Measurements from ENCODE around the gene EIF5B.
"Not testable (repeated sequence)": the region's sequence is repeated elsewhere in the genome, so short reads cannot be mapped to it uniquely, and the experiment has no call there.

EIF5B gene

DNA sequence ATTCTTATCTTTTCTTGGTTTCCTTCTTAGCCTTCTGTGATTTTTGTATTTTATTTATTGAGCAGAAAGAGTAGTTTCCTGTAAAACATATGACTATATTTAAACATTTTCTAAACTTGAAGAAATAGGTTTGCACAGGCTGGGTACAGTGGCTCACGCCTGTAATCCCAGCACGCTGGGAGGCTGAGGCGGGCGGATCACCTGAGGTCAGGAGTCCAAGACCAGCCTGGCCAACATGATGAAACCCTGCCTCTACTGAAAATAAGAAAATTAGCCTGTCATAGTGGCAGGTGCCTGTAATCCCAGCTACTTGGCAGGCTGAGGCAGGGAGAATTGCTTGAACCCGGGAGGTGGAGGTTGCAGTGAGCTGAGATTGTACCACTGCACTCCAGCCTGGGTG, 31.7 kb downstream of the EIF5B start:
- DNase-seq, result not testable (repeated sequence)

DNA sequence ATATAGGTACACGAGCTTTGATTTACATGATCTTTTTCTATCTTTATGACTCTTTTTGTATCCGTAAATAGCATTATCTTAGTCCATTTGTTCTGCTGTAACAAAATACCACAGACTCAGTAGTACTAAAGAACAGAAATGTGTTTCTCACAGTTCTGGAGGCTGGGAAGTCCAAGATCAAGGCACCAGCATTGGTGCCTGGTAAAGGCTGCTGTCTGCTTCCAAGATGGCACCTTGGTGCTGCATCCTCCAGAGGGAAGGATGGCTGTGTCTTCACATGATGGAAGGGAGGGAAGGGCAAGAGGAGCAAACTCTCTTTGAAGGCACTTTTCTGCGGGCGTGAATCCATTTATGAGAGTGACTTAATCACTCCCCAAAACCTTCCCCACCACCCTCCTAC, 36.0 kb downstream of the EIF5B start:
- DNase-seq, result no peak

DNA sequence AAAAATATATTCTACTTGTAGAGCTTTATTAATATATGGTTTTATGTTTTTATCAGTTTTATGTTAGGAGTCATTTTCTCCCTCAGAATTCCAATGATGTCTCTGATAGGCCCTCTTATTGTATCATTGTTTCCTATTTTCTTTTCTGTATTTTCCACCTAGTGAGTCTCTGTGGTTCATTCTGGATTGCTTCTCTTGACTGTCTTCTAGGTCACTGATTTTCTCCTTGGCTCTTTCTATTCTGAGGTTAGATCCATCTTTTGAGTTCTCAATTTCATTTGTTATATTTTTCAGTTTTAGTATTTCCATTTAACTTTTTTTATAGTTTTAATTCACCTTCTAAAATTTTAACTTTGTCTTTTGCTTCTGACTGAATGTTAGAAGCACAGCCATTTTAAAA, 37.6 kb downstream of the EIF5B start:
- DNase-seq, result no peak

DNA sequence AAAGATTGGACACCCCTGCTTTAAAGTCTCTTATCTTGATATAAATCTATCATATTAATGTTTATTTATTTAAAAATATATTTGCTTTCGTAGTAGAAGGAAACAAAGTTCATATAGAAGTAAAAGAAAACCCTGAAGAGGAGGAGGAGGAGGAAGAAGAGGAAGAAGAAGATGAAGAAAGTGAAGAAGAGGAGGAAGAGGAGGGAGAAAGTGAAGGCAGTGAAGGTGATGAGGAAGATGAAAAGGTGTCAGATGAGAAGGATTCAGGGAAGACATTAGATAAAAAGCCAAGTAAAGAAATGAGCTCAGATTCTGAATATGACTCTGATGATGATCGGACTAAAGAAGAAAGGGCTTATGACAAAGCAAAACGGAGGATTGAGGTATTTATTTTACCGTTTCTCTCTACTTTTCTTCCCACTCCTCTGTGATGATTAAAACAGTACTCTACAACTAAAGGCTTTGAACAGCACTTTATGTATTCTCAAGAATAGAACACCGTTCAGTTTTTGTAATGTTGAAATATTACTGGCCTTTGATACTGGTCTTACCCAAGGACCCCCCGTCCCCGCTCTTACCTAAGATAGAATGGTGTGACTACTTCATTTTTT, 39.2 kb downstream of the EIF5B start:
- no peak for DNase-seq

DNA sequence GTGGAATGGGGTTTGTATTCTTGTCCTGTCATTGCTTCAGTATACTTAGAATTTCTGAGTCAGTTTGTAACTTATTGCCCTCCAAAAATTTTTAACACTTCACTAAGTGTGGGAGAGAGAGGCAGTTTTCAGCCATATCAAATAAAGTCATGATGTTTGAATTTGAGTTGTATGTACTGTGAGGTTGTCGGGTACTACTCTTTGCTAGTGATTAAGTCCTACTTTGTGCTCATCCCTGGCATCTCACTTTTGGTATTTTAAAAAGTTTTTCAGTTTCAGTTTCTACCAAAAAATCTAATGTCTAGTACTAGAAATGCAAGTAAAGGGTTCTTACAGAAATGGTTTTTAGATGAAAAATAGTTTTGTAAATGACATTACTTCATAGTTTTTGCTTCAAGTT, 40.7 kb downstream of the EIF5B start:
- no peak for DNase-seq

DNA sequence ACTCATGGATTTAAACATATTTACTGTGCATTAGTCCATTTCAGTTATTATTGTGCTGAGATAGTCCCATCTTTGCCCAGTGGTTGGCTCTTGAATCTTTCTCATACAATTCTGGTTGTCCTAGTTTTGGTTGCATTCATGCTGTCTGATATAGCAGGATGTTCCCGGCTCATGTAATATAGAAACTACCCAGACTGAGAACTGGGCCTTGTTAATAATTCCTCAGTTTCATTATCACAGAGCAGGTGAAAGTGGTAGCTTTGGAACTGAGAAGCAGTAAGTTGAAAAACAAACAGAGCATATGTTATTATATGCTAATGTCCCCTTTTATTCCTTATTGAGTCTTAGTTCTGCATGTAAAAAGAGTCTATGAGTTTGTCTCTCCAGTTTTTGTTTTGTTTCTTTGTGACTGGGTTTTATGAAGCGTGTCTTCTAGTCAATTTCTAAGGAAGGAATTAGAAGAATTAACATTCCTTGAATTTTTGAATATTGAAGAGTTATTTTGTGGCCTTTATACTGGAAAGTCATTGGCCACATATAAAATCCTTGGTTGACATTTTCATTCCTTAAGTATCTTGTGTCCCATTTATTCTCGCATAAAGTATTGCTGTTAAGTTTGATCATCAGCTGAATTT, 43.3 kb downstream of the EIF5B start:
- no peak for DNase-seq

DNA sequence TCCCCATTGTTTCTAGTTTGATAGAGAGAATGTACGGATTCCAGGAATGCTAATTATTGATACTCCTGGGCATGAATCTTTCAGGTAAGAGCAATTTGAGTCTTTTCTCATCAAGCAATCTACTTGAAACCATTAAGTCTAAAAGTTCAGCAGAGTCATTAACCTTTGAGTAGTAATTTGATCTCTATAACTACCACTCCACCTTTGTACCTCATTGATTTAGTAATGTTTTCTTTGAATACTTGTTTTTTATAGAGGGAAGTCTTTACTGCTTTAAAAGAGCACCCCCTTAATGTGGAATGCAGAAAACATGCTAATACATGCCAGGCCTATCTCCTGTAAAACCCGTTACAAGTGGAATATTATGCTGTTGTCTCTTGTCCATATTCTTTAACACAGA, 45.0 kb downstream of the EIF5B start:
- no peak for DNase-seq

DNA sequence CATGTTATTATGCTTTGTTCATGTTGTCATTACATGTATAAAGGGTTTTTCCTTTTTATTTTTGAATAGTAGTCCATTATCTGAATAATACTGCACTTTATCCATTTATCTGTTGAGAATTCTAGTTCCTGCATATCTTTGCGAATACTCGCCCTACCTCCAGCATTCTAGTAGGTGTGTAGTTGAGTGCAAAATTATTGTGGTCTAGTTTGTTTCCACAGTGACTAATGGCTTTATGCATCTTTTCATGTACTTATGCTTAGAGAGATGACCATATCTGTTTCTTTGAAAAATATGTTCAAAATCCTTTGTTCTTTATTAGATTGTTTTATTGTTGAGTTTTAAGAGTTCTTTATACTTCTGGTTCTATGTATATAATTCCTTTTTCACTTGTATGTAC, 48.8 kb downstream of the EIF5B start:
- no peak for DNase-seq

DNA sequence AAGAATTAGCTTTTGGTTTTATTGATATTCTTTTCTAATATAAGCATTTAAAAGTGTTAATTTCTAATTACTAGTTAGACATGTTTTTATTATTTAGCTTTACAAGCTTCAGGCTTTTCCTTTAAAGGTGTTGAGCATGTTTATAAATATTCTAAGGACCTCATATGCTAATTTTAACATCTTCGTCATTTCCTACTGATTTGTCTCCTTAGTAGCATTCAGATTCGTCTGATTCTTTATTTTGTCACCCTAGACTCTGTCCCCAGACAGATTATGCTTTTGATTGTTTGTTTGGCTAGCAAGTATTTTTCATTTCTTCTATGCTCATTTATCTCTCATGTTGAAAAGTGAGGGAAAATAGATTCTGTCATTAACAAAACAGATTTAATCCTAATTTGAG, 51.7 kb downstream of the EIF5B start:
- no peak for DNase-seq

DNA sequence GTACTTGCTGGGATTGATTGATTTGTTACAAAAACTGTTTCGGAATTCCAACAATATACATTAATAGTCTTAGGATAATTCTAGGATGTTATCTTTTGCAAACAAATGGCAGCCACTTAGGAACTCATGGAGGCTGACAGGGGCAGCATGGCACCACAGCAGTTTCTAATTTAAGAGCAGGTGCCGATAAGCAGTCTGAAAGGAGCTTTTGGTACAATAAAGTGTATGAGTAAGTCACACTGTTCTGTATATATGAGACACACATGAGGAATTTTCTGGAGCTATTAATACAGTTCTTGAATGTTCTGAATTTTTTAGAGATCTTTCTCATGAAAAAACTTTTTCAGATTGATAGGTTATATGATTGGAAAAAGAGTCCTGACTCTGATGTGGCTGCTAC, 52.2 kb downstream of the EIF5B start:
- no peak for DNase-seq

DNA sequence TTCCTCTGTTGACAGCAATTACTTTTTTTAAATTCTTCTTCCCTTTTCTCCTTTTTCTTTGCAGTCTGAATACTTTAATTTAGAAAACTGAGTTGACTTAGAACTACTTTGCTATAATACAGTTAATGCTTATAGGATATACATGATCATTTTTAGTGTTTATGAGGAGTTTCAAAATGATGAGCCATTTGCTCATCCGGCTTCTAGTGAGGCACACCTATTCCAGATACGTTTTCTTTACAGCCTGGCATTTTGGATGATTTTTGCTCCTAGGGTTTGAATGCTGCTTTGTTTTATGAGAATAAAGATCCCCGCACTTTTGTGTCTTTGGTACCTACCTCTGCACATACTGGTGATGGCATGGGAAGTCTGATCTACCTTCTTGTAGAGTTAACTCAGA, 52.8 kb downstream of the EIF5B start:
- no peak for DNase-seq

DNA sequence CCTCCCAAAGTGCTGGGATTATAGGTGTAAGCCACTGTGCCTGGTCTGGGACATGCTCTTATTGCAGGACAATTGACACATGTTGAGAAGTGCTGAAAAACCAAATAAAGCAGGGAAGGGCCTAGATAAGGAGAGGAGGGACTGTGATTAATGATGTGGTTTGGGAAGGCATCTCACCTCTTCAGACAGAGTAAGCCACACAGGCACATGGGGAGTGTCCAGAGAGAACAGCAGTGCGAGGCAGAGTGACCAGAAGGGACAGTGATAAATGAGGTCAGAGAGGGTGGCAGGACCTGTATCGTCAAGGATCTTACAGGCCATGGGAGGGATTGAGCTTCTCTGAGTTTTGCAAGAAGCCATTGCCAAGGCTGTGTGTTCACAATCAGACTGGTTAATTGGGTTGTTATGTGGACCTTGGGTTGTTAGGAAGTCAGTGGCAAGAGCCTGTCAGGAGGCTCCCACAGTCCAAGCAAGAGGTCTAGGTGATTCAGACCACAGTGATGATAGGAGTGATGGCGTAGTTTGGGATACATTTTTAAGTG, 58.5 kb downstream of the EIF5B start:
- DNase-seq, result no peak

DNA sequence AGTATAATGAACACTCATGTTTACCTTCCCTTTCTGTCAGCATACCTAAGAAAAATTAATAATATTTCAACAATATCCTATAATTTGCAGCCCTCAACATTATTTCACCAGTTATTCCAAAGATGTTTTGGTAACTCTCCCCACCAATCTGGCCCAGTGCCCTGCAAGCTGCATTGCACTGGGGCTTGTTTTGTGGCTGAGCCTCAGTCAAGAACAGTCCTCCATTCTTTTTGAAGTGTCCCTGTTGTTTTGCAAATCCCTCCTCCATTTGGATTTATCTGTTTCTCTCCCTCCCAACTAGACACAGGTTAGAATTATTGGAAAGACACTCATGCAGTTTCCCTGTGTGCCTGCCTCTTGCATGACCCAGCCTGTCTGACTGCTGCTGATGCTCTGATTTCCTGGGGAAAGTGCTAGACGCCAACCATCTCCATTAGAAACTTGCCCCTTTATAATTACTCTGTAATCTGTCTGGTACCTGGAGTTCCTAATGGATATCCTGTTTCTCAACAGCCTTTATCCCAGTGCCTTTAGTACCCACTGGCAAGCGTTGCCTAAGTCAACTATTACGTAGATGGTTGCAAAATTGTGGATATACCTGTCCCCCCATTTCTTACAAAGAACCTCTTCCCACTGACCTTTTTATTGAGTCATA, 60.2 kb downstream of the EIF5B start:
- DNase-seq, result no peak

DNA sequence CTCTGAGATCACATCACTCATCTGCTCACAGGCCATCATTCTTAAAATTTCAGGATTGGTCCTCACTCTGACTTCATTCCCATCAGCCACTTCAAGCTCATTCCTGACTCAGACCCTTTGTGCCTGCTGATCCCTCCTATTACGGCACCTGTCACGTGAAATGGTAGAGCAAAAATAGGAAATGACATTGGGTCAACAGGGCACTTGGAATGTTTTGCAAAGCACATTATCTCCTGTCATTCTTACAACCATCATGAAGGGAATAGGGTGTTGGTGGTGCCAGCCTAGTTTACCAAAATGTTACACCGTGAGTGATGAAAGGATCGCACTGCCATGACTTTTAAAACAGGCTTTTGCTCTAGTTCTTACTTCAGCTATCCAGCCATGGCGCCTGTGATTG, 61.1 kb downstream of the EIF5B start:
- DNase-seq, result no peak

DNA sequence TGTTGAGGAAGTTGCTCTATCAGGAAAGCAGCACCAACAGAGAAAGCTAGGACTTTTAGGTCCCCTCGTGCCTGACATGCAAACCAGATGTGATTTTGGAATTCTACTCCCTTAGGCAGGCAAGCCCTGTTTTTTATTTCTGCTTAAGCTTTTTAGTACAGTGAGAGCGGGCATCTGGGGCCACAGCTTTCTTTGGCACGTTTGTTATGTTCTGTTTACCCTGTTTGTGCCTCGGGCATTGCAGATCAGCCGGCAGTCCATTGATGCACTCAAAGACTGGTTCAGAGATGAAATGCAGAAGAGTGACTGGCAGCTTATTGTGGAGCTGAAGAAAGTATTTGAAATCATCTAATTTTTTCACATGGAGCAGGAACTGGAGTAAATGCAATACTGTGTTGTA, 61.9 kb downstream of the EIF5B start:
- no peak for DNase-seq

DNA sequence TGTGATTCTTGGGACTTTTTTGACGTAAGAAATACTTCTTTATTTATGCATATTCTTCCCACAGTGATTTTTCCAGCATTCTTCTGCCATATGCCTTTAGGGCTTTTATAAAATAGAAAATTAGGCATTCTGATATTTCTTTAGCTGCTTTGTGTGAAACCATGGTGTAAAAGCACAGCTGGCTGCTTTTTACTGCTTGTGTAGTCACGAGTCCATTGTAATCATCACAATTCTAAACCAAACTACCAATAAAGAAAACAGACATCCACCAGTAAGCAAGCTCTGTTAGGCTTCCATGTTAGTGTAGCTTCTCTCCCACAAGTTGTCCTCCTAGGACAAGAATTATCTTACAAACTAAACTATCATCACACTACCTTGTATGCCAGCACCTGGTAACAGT, 62.6 kb downstream of the EIF5B start:
- no peak for DNase-seq

DNA sequence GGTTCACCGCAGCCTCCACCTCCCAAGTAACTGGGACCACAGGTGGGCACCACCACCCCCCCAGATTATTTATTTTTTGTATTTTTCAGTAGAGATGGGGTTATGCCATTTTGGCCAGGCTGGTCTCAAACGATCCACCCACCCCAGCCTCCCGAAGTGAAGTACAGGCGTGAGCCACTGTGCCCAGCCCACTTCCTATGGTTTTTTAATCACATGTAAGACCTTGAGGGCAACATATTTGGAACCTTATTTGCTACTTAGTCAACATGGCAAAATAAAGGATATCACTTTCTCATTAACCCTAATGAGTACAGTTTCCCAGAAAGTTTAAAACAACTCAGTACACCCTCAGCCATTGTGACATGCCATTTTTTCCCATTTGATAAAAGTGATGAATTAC, 64.7 kb downstream of the EIF5B start:
- no peak for DNase-seq

DNA sequence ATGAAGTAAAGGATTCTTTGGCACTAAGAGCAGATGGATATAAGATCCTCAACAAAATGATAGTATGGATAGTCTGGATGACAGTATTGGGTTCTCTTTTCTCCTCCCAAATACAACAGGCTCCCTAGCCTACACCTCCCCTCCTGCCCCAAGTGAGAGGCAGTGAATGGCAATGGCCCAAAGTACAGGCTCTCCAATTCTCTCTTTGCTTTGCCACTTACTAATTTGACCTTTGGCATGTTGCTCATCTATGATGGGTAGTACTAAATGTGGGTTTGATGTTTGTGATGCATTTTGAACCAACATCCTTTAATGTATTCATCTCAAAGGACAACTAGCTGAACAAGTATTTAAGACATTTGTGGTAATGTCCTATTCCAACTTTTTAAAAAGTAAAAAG, 65.9 kb downstream of the EIF5B start:
- no peak for DNase-seq

DNA sequence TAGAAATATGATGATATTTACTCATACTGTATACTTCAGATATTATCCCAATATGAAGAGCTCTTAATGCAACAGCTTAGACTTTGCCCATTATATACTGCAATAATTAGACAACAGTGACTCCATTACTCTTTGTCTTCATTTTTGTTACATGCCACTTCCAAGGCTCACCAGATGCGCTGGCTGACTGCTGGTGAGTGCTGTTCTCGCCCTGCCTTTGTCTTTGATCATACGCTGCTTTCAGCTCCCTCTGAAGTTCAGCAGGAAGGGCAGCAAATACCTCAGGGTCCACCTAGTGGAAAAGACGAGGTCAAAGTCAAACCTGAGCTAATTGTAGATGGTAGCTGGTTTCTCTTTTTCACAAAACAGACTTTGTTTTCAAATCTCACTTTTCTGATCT, 66.3 kb downstream of the EIF5B start:
- no peak for DNase-seq

DNA sequence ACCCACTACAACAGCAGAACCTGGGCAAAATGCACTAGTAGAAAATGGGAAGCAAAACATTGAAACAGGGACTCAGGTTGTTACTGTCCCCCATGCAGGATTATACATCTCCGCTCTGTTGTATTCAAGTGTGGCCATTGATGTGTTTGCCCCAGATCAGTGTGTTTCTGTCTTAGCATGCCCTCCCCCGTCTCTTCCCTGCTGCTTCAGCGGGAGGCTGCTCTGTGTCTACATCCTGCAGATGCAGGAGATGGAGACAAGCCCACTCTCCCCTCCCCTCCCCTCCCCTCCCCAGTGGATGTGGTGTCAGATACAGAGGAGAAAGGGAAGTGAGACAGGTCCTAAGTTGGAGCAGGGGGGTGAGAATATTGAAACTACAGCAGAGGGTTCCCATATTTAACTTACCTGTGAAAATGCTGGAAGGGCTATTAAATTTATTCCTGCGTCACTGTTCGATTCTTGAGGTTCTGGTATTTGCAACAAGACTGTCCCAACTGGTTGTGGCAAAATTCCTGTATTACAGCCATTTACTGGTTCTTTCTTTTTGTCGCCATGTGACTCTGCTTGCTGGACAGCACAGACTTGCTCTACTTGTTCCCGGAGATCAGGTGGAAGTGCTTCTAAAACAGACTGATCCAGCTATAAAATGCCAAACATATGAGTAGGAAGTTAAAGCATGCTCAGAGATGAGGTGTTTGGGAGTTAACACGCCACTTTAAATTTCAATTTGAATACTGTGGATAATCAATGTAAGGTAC, 67.0 kb downstream of the EIF5B start:
- DNase-seq, result no peak

DNA sequence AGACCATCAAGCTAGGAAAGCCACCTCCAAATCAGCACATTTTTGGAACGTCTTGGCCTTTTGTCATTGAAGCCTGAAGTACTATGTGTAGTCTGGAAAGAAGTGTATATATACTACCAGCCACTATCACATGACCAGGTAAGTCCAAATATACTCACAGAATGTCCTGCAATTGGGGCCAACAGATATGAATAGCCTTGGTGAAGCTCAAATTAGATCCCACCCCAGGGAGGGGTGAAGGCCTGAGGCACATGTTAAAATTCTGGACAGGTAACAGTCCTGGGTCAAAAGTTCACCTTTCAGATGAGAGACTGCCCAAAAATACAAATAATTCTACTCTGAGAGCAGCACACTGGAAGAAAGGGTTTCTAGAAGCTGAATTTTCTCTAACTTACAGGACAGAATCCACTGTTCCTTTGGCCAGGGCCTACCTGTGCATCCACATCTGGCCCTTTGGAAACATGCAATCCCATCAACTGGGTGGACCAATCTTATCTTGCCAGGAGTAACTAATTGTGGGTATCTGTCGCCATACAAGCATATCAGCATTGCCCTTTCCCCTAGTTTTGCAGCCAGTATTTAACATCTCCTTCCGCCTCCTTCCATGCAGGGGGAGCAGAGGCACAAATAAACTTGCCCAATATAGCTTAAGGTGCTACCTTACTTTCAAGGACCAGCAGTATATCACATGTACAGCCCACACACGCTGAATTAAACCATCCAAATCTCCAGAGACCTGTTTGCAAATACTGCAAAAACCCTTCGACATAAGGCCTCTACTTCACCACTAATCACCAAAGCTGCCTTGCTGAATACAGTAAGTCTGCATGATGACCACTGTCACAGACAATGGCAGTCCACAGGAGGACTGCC, 67.8 kb downstream of the EIF5B start:
- DNase-seq, result no peak

DNA sequence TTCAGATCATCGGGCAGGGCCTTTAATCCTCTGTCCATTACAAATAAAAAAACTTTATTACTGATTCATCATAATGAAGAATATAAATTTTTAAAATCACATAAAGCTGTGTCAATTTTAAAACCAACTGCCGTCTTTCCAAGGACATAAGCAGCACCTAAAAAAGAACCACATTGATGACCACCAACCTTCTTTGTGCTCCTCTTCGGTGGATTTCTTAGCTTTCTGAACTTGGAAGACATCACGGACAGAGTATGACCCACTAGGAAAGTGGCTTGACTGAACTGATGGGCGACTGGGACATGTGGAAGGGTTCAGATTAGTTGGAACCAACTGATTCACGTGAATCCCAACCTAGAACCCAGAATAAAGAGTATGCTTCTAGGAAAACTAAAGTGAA, 68.9 kb downstream of the EIF5B start:
- DNase-seq, result no peak

DNA sequence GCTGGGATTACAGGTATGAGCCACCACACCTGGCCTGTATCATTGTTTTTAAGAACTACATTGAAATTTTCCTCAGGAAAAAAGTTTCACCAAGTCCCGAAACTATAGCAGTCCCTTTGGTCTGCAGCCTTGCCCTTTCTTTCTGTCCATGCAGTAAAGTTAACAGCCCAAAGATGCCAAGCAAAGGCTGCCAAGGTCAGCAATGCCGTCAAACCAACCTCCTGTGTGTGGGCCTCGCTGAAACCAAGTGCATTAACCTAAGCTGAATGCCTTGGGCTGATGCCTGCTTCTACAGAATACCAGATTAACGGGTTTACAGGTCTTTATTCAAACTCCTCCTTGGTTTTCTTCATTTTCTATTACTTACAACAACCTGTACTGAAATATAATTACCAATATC, 73.1 kb downstream of the EIF5B start:
- DNase-seq, result no peak
